ENCODE results near the gene ALK.
"Not testable (repeated sequence)": the region's sequence is repeated elsewhere in the genome, so short reads cannot be mapped to it uniquely, and the experiment has no call there.

The ALK gene

GRCh38 chr2:29261003-29261402, 660.4 kb downstream of the ALK start:
- no peak for DNase-seq

- DNase-seq: no peak
Observed at GRCh38 chr2:29260142-29260772, 661.1 kb downstream of the ALK start.

GRCh38 chr2:29259221-29259620, 662.2 kb downstream of the ALK start:
- DNase-seq: no peak

- DNase-seq: no peak
Observed at GRCh38 chr2:29255004-29255403, 666.4 kb downstream of the ALK start.

GRCh38 chr2:29253495-29254275, 667.7 kb downstream of the ALK start:
- DNase-seq: not testable (repeated sequence)

GRCh38 chr2:29253026-29253425, 668.4 kb downstream of the ALK start:
- DNase-seq: no peak

- DNase-seq: no peak
Observed at GRCh38 chr2:29251406-29251805, 670.0 kb downstream of the ALK start.

GRCh38 chr2:29250977-29251376, 670.4 kb downstream of the ALK start:
- DNase-seq: no peak

- DNase-seq: no peak
Observed at GRCh38 chr2:29249666-29250253, 671.6 kb downstream of the ALK start.

GRCh38 chr2:29247336-29247914, 674.0 kb downstream of the ALK start:
- no peak for DNase-seq

GRCh38 chr2:29246383-29247300, 674.7 kb downstream of the ALK start:
- no peak for DNase-seq

- no peak for DNase-seq
Observed at GRCh38 chr2:29245742-29246382, 675.5 kb downstream of the ALK start.

- DNase-seq: not testable (repeated sequence)
Observed at GRCh38 chr2:29245035-29245741, 676.2 kb downstream of the ALK start.

- DNase-seq: no peak
Observed at GRCh38 chr2:29242621-29243375, 678.6 kb downstream of the ALK start.

GRCh38 chr2:29241955-29242565, 679.3 kb downstream of the ALK start:
- no peak for DNase-seq

GRCh38 chr2:29241341-29241740, 680.0 kb downstream of the ALK start:
- DNase-seq: no peak

GRCh38 chr2:29240601-29241000, 680.8 kb downstream of the ALK start:
- no peak for DNase-seq

- DNase-seq: no peak
Observed at GRCh38 chr2:29239209-29239960, 682.0 kb downstream of the ALK start.

- peak; percentile 4 to 25 for DNase-seq
Observed at GRCh38 chr2:29238497-29238896, 682.9 kb downstream of the ALK start.

Measured in AML-193 (cell line).